PC-9 (cell line): ENCODE results near the gene PGC. TPM values are rescaled to one million over a fixed set of nuclear protein-coding genes. Genes with fewer than 3 reads are reported as not detected.

Experiments
- BruUV-seq: library from RNA; stranded (reverse); fragments of 400-500 nt; replicated peaks from 2 replicates; lab custom pipeline; 2021; lab: Mats Ljungman, UMichigan
- CTCF ChIA-PET: fragments of 300-600 bp; sonication (Branson Sonifier 250); formaldehyde crosslinking; loops from one replicate; lab custom pipeline; 2022; ENCODE audit warnings: antibody characterized with exemption; lab: Charles Lee
- POLR2A ChIA-PET: fragments of 300-600 bp; sonication (Branson Sonifier 250); formaldehyde crosslinking; loops from one replicate; lab custom pipeline; 2022; ENCODE audit warnings: antibody characterized with exemption; ENCODE audit not compliant: unreplicated experiment; lab: Charles Lee
- DNase-seq, 2 experiments: peaks; one replicate each; pipeline versions ENCODE4 v3.0.0 to v3.0.0-alpha.2; 2015 to 2022; ENCODE audit warnings: mixed read lengths in 1 of 2
- H2AFZ ChIP-seq: fragments of 200-600 bp; sonication (generic); 2 replicates; pipeline ENCODE4 v1.8.1; 2017; ENCODE audit warnings: antibody characterized with exemption
- H3F3A ChIP-seq: fragments of 200-600 bp; sonication (generic); 2 replicates; pipeline ENCODE4 v1.8.1; 2017; ENCODE audit warnings: antibody characterized with exemption, mild to moderate bottlenecking, low read depth; ENCODE audit not compliant: insufficient read depth
- H3K27ac ChIP-seq: fragments of 200-600 bp; sonication (generic); 2 replicates; pipeline ENCODE4 v1.6.1; 2016; ENCODE audit warnings: mixed run types
- H3K27me3 ChIP-seq: fragments of 200-600 bp; sonication (generic); 2 replicates; pipeline ENCODE4 v1.6.1; 2016; ENCODE audit warnings: low read depth, mixed run types; ENCODE audit not compliant: insufficient read depth
- H3K36me3 ChIP-seq: fragments of 200-600 bp; sonication (generic); 2 replicates; pipeline ENCODE4 v1.6.1; 2016; ENCODE audit warnings: low read depth, mixed run types
- H3K4me1 ChIP-seq: fragments of 200-600 bp; sonication (generic); replicated peaks from 2 replicates; pipeline ENCODE4 v1.6.1; 2016; ENCODE audit warnings: mixed run types; ENCODE audit not compliant: insufficient read depth
- H3K4me2 ChIP-seq: fragments of 200-600 bp; sonication (generic); 2 replicates; pipeline ENCODE4 v1.6.1; 2017; ENCODE audit warnings: mixed run types
- H3K4me3 ChIP-seq: fragments of 200-600 bp; sonication (generic); 2 replicates; pipeline ENCODE4 v1.6.1; 2016; ENCODE audit warnings: mixed run types
- H3K79me2 ChIP-seq: fragments of 200-600 bp; sonication (generic); 2 replicates; pipeline ENCODE4 v1.6.1; 2017; ENCODE audit warnings: low read depth, mixed run types
- H3K9me2 ChIP-seq: fragments of 200-600 bp; sonication (generic); 2 replicates; pipeline ENCODE4 v1.8.1; 2017; ENCODE audit warnings: mild to moderate bottlenecking; ENCODE audit not compliant: insufficient read depth
- H3K9me3 ChIP-seq: fragments of 200-600 bp; sonication (generic); 2 replicates; pipeline ENCODE4 v1.8.1; 2016; ENCODE audit warnings: low read depth; ENCODE audit not compliant: insufficient read depth
- H4K20me1 ChIP-seq: fragments of 200-600 bp; sonication (generic); 2 replicates; pipeline ENCODE4 v1.8.1; 2017; ENCODE audit not compliant: insufficient read depth
- CTCF ChIP-seq: fragments of 200-600 bp; sonication (generic); conservative IDR thresholded peaks from 2 replicates; pipeline ENCODE4 v1.6.1; 2017; ENCODE audit warnings: mixed run types, antibody characterized with exemption, mild to moderate bottlenecking, moderate library complexity
- EZH2 ChIP-seq: fragments of 200-600 bp; sonication (generic); IDR thresholded peaks from 2 replicates; pipeline ENCODE4 v1.8.0; 2017; ENCODE audit warnings: antibody characterized with exemption, low read depth
- intact Hi-C: fragments of 100-400 bp; cut with micrococcal nuclease; formaldehyde crosslinking; loops from one replicate; pipeline ENCODE4 v1.10.0; 2022; ENCODE audit not compliant: unreplicated experiment
- total RNA-seq: library from RNA; stranded (reverse); gene quantifications from 2 replicates; pipeline ENCODE4 v1.2.3, GENCODE V29; 2021

Gene PGC
- total RNA-seq, 1 experiment from 2014 or later: not detected

DNA sequence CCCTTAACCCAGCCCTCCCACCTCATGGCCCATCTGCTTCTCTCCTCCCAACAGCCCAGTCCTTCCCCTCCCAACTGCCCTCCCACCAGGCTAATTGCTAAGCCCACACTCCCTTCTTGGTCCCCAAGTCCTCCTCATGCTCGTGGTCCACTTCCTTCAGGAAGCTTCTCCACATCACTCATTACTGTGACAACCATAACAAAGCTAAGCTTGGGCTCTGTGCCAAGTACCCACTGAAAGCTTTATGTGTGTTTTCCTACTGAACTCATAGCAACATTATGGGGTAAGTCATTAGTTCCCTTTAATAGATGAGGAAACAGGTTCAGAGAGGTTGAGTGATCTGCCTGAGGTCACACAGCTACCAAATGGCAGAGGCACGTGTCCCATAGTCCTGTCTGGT lies 16.3 kb upstream of the PGC start:
- no peaks in the 10 kb centered on the region for H4K20me1 ChIP-seq
- DNase-seq: no peak
- ChIA-PET CTCF (no interaction called here), POLR2A (interaction anchor here (0.6 kb wide), 1 partner anchor 16 kb away, joined by 3 read pairs; the partner anchor contains the start of gene FRS3)
- H3K4me1 ChIP-seq: peaks cover 24% of the 10 kb centered on the region
- no peaks in the 10 kb centered on the region for H3K9me3 ChIP-seq
- H3K79me2 ChIP-seq: no peaks in the 10 kb centered on the region
- peaks cover 16% of the 10 kb centered on the region; the same call in 1 of the 2 replicates for H3F3A ChIP-seq
- H3K27ac ChIP-seq: no peak overlapping the region
- intact Hi-C loops: no loop called here
- no peaks in the 10 kb centered on the region for H3K36me3 ChIP-seq
- no peak overlapping the region for H2AFZ ChIP-seq
- no peaks in the 10 kb centered on the region for H3K27me3 ChIP-seq
- BruUV-seq: no TSS peak
- H3K4me2 ChIP-seq: no peak overlapping the region
- no peaks in the 10 kb centered on the region for H3K9me2 ChIP-seq
- no peak overlapping the region for H3K4me3 ChIP-seq
- no peak for TF ChIP-seq EZH2
- TF ChIP-seq CTCF: no peak

DNA sequence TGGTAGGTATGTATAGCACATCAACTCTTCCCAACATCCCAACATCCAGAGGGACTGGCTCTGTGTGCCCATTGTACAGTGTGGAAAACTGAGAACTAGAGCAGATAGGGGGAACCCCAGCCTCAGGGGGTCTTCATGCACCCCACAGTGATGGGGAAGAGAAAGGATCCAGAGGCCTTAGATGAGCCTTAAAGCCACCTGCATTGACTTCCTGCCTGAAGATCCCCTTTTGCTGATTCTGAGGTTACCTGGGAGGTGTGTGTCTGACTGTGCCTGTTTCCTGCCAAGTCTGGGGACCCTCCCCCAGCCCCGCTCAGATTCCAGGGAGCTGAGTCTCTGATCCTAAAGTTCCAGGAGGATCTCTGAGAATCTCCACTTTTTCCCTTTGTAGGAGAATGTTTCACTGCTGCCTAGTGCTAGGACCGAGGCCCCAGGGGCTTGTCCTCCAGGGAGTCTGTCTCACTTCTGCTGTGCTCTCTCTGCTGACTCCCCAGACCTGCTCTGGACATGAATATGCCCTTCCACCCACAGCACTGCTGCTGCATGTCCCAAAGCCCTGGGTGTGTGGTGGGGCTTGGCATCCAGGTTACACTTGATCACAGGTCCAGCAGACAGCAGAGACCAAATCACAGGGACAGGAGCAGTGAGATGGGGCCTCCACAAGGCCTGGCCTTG lies 12.8 kb upstream of the PGC start:
- Histone ChIP-seq H4K20me1 (no peaks in the 10 kb centered on the region), H3K27ac (no peak overlapping the region), H3K9me2 (no peaks in the 10 kb centered on the region), H3K4me3 (no peak overlapping the region), H3K36me3 (no peaks in the 10 kb centered on the region), H3K79me2 (no peaks in the 10 kb centered on the region), H3K27me3 (no peaks in the 10 kb centered on the region), H3K4me1 (peaks cover 14% of the 10 kb centered on the region; the same call in 1 of the 2 replicates), H2AFZ (no peak overlapping the region), H3F3A (0 out of 2 replicates have a peak, but pooled peaks cover 4% of the 10 kb centered on the region), H3K4me2 (no peak overlapping the region), H3K9me3 (no peaks in the 10 kb centered on the region)
- BruUV-seq: no TSS peak
- CTCF ChIA-PET: no interaction called here
- TF ChIP-seq EZH2 (no peak), CTCF (no peak)
- POLR2A ChIA-PET: no interaction called here
- intact Hi-C loops: no loop called here
- no peak for DNase-seq

DNA sequence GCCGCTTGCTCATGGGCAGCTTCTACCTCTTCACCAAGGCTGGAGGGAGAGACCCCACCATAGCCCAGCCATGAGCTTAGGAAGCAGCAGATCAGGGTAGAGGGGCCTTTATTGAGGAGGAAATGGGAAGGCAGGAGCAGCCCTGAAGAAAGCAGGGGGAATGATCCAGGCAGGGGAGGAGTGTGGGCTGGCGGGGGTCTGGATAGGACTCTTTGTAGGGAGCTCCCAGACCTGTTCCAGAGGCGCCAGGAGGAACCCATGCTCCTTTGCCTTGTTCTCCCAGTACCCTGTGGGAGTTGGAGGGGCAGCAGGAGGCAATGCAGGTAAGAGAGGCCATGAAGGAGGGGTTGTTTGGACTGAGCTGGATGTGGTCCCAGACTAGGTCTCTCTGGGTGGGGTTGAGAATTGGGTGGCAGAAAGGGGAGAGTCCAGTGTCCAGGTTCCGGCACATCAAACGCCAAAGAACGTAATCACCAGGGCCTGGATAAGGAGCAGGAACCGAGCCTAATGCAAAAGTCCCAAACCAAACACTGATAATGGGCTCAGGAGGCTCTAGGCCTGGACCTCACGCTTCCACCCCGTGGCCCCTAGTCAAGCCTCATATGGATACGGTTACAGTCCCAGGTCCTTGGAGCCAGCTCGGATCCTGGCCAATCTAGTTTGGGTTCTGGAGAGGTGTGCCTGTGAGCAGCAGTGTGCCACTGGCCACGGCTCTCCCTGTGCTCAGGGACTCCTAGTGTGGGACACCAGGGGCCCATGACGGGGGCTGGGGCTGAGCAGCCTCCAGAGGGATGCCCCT lies 12.1 kb upstream of the PGC start:
- Histone ChIP-seq H4K20me1 (no peaks in the 10 kb centered on the region), H3K4me3 (no peak overlapping the region), H3K9me3 (no peaks in the 10 kb centered on the region), H3K79me2 (no peaks in the 10 kb centered on the region), H3F3A (0 out of 2 replicates have a peak, but pooled peaks cover 4% of the 10 kb centered on the region), H3K9me2 (no peaks in the 10 kb centered on the region), H3K4me1 (peaks cover 14% of the 10 kb centered on the region; the same call in 1 of the 2 replicates), H3K27ac (no peak overlapping the region), H3K4me2 (no peak overlapping the region), H2AFZ (no peak overlapping the region), H3K27me3 (no peaks in the 10 kb centered on the region), H3K36me3 (no peaks in the 10 kb centered on the region)
- TF ChIP-seq CTCF (no peak), EZH2 (no peak)
- CTCF ChIA-PET: interaction anchor here (1.1 kb wide), 1 partner anchor 27 kb away, joined by 3 read pairs; no protein-coding TSS in a partner anchor
- BruUV-seq: no TSS peak
- POLR2A ChIA-PET: no interaction called here
- intact Hi-C loops: no loop called here
- no peak for DNase-seq
